Stimulated activated CD8-positive, alpha-beta memory T cell treated with anti-CD3 and anti-CD28 coated beads, Interleukin-7, amount 100 ng/mL, for 4 hours (primary cell): Measurements from ENCODE around the gene PSTPIP2.
A peak's percentile ranks its signal among the peaks of the same experiment; 100 is the strongest.
"Not testable (repeated sequence)": the region's sequence is repeated elsewhere in the genome, so short reads cannot be mapped to it uniquely, and the experiment has no call there.

Experiments
- DNase-seq, 2 donors: peaks; one replicate each; pipeline ENCODE4 v3.0.0-alpha.2; 2020; ENCODE audit warnings: low read depth in 2 of 2

PSTPIP2 gene, protein sequence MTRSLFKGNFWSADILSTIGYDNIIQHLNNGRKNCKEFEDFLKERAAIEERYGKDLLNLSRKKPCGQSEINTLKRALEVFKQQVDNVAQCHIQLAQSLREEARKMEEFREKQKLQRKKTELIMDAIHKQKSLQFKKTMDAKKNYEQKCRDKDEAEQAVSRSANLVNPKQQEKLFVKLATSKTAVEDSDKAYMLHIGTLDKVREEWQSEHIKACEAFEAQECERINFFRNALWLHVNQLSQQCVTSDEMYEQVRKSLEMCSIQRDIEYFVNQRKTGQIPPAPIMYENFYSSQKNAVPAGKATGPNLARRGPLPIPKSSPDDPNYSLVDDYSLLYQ

DNA sequence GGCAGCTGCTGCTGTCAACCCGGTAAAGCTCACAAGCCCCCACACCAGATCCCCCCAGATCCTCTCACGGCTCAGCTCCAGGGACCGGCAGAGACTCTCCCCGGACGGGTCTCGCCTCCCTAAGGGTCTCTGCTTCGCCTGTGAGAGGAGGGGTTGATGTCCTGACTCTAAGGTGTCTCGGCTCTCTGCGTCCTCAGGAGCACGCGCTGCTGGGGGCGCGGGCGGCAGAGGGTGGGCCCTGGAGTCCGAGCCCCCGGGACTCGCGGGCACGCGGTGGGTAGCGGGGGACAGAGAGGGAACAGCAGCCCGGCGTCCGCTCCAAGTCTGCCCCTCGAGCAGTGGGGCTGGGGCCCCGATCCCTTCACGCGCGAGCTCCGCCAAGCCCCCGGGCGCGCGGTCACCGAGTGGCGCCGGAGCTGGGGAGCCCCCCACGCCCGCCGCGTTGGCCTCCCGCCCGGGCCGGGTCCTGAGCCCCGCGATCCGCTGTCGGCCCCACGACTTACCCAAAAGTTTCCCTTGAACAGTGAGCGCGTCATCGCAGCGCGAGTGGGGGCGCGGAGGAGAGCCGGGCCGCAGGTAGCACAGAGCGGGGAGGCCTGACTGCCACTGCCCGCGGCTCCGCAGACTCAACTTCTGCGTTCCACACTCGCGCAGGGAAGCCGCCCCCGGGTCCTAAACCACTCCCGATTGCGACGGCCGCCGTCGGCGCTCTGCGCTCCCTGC is at the start of gene PSTPIP2:
TSS of gene PSTPIP2 (minus strand) at position 608 of the 723 bp plus-strand sequence. CDS start at position 536, 72 bp downstream.
- peak; percentile 36 to 61 for DNase-seq

DNA sequence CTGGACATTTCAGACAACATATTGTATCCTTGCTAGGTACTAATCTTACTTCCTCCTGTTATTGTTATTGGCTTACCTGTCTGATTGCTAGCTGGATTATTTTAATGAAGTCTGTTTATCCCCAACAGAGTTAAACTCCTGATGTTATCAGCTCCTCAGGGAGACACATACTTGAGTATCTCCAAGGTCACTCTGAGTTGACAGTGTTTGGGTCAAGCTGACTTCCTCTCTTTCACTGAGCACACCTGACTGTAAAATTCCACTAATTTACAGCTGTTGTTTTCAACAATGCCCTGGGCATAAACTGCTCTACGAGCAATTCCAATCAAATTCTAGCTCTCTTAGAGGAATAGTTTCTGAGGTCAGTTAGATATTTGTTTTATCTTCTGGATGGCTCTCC is 41.7 kb upstream of the PSTPIP2 start:
- no peak for DNase-seq

DNA sequence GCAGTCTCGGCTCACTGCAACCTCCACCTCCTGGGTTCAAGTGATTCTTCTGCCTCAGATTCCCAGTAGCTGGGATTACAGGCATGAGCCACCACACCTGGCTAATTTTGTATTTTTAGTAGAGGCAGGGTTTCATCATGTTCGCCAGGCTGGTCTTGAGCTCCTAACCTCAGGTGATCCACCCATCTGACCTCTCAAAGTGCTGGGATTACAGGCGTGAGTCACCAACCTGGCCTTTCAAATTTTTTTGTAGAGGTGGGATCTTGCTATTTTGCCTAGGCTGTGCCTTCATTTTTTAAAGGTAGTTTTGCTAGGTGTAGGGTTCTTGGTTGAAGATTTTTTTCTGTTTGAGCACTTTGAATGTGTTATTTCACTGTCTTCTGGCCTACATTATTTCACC is 38.3 kb upstream of the PSTPIP2 start:
- DNase-seq, result no peak

DNA sequence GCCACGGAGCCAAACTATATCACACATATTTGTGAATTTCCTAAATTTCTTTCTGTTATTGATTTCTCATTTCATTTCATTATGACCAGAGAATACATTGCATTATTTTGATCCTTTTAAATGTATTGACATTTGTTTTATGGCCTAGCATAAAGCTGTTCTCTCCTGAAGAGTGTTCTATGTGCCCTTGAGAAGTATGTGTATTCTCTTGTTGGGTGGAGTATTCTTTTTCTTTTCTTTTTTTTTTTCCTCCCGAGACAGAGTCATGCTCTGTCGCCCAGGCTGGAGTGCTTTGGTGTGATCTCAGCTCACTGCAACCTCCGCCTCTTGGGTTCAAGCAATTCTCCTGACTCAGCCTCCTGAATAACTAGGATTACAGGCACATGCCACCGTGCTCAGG is 37.3 kb upstream of the PSTPIP2 start:
- no peak for DNase-seq

DNA sequence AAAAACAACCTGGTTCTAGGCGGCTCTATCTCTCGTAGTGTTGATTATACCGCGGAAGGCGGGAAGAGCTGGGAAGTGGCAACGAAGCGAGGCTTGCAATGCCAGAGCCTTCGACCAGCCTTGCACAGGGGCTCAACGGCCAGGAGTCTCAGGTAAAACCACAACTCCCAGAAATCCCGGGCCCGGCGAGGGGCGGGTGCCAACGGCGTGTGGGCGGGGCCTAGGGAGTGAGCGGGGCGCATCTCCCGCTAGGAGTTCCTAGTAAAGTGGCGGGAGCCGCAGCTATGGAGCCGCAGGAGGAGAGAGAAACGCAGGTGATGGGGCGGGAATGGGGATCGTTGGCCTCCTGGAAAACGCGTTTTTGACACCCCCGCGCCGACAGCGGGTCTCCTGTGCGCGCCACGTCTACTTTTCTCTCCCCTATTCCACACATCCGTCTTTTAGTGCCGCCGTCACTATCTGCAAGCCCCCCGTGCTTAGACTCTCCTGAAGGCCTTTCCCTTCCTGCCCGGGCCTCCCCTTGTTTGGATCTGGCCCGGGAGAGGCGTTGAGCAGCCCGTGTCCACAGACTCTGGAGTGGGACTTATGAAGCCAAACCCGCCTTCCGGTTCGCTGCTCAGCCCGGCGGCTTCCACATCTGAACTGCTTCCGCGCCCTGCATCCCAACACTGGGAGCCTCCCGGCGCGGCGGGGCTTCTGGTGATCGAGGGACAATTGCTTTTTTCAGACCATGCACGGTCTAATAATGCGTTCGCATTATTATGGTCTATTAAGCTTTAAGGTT is 32.3 kb upstream of the PSTPIP2 start, which contains the start of gene HAUS1:
TSS of gene HAUS1 (plus strand) at position 258 of the 784 bp plus-strand sequence. CDS start at position 285, 27 bp downstream.
- DNase-seq, result peak; percentile 67 to 76

DNA sequence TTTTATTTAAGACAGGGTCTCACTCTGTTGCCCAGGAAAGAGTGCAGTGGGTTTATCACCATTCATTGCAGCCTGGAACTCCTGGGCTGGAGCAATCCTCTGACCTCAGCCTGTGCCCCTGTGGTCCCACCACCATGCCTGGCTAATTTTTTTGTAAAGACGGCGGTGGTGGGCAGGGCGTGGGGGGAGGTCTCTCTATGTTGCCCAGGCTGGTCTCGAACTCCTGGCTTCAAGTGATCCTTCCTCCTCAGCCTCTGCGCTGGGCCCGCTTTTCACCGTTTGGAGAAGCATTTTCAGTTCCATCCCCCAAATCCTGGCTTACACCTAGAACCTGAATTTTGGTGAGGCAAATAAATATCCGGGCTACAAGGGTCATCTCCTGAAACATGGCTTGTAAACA is 27.4 kb upstream of the PSTPIP2 start:
- no peak for DNase-seq

DNA sequence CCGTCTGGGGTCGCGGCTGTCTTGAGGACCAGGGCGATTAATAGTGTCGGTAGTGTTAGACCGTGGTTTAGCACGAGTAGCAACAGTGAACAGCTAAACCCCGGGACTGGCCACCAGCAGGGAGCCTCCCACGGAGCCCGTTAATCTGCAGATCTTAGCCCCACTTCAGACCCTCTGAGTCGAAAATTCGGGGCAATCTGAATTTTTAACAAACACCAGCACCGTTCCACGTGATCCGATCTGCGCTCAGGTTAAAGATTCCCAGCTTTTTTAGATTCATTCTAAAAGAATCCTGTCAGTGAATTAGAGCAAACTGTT is 26.5 kb upstream of the PSTPIP2 start:
- no peak for DNase-seq

DNA sequence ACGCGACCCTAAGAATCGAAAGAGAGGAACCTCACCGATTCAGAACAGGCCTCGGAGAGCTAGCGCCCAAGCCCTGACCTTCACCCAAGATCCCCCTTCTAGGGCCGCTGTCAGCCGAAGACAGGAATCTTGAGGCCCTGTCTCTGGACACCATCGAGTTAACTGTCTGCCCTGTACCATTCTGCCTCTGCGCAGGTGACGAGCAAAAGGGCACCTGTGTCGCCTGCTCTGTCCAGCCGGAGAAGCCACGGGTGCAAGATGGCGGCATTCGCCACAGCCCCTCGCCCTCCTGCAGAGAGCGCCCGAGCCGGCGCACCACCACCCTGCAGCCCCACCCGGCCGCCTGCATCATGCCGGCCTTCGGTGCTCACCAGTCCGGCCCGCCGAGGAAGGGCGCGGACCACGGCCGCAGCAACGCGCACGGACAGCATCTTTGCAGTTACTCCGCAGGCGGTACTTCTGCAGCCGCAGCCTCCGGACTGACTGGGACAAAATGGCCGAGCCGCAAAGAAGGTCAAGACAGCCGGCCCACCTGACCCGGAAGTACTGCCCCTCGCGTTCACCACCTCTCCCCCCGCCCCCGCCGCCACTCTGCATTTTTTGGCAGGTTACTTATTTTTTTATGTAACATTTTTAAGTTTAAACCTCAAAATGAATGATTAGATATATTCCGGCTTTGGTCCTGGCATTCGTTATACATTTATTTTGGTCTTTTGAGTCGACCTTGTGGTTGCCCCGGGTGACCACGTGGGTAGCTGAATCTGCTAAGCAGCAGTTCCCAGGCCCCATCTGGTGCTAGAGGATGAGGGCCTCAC is 25.9 kb upstream of the PSTPIP2 start, which contains the start of gene ATP5F1A:
TSS of gene ATP5F1A (minus strand) at position 496 of the 815 bp plus-strand sequence. CDS start at position 431, 65 bp downstream.
- peak; percentile 77 to 78 for DNase-seq

DNA sequence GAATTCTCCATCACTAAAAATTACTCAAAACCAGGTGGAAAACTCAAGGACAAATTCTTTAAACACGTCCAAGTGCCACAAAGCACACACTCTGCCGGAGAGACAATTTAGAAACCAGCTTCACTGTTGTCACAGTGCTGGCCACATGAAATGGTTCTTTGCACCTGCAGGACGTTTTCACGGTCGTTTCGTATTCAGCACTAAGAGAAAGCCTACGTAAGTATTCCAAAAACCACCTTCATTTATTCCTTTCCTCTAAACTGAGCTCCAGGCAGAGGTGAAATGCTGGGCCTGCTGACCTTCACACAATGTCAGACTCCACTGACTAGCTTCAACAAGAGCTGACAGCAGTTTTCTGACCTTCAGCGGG is 25.4 kb upstream of the PSTPIP2 start:
- DNase-seq, result peak in 1 of 2 donors; percentile 2

DNA sequence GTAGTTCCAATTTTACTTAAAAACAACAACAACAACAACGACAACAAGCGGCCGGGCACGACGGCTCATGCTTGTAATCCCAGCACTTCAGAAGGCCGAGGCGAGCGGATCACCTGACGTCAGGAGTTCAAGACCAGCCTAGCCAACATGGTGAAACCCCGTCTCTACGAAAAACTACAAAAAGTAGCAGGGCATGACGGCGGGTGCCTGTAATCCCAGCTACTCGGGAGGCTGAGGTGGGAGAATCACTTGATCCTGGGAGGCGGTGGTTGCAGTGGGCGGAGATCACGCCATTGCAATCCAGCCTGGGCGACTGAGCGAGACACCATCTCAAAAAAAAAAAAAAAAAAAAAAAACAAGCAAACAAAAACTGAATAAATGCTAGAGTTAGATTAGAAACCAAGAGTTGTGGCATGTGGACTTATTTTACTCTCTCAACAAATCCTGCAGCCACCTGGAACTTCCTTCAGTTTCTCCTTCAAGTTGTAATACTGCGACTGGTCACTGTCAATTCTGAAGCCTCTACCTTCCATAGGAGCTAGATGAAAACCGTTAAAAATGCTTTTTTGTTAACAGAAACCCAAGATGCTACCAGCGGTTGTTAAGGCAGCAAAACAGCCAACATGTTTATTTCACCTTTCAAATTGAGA is 24.7 kb upstream of the PSTPIP2 start:
- DNase-seq, result no peak

DNA sequence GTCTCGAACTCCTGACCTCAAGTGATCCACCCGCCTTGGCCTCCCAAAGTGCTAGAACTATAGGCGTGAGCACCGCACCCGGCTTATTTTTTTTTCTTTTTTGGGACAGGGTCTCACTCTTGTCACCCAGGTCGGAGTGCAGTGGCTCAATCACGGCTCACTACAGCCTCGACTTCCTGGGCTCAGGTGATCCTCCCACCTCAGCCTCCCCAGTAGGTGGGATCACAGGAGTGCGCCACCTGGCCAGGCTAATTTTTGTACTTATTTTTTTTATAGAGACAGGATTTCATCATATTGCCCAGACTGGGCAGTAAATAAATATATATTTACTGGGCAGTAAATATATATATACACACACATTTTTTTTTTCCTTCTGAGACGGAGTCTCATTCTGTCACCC is 23.5 kb upstream of the PSTPIP2 start:
- no peak for DNase-seq

DNA sequence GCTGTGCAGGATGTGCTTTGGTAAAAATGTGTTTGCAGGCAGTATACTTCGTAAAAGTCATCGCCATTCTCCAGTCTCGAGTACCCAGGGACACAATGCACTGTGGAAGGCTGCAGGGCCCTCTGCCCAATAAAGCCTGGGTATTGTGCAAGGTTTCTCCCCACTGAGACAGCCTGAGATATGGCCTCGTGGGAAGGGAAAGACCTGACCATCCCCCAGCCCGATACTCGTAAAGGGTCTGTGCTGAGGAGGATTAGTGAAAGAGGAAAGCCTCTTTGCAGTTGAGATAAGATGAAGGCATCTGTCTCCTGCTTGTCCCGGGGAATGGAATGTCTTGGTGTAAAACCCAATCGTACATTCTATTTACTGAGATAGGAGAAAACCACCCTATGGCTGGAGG is 16.4 kb upstream of the PSTPIP2 start:
- DNase-seq, result not testable (repeated sequence)

DNA sequence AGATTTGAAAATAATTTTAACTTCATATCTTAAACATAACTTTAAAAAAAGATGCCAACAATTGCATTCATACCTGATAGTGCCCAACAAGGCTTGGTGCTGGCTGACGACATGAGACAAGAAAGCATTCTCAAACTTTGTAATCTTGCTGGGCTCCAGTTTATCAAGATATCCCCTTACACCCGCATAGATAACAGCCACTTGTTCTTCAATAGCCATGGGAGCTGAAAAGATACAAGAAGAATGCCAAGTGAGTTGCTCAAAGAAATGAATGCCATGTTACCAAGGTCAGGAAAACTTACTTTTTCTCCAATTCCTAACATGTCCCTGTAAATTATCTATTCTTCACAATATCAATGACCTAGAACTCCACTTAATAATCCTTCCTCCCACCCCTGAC is 12.4 kb upstream of the PSTPIP2 start:
- no peak for DNase-seq

DNA sequence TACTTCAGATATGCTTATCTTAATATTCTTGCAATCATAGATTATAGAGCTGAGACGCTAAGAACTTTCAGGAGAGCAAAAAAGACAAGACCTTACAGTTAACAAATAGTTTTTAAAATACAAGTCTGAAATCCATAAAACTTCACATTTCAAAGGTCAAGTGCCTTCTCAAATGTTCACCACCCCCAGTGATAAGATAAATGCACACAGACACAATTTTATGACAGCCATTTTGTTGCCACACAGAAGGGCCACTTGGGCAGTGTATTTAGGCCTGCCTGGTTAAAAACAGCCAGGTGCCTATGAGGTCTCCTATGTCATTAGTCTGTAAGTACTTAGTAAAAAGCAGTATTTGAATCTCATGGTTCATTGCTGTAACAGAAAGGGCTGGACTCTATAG is 8.1 kb upstream of the PSTPIP2 start:
- DNase-seq, result no peak

DNA sequence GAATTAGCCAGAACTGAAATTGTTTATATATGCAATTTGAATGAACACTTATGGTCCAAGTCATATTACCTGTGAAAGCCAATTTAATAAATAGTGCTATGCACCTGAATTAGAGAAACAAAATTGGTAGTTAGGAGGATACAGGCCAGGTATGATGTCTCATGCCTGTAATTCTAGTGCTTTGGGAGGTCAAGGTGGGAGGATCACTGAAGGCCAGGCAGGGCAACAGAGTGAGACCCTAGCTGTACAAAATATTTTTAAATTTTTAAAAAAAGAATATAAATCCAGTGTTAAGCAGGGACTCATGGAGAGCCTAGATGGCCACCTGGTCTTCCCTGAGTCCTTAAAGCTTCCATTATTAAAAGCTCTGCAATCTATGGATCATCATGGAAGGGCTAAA is 7.3 kb upstream of the PSTPIP2 start:
- no peak for DNase-seq

DNA sequence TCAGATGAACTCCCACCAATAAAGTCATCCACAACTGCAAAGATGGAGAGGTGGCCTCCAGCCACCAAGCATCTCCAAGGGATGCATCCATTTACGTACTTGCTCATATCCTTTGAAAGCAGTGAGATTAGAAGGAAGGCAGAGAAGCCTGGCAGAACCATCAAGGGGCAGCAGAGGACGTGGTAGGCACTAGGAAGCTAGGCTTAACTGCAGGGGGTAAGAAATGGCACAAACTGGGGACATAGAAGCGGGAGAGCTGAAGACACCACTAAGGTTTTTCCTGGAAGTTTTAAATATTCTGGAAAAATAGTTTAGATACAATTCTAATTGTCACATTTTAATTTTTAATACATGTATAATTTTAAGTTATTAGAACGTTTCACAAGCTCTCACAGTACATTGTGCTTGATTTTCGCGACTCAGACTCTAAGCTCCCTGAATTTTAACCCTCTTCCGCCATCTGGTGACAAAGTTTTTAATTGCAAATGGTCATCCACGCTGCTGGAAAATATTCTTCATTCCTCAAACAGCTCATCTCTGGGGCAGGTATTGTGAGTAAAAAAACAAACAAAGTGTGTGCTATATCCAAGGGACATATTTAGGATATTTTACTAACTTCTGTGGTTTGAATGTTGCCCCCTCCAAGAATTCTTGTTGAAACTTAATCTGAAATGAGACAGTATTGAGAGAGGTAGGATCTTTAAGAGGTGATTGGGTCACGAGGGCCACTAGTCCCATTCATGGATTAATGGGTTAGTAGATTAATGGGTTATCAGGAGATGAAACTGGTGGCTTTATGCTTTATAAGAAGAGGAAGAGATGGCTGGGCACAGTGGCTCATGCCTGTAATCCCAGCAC is 1.6 kb upstream of the PSTPIP2 start:
- peak in 1 of 2 donors; percentile 34 for DNase-seq

DNA sequence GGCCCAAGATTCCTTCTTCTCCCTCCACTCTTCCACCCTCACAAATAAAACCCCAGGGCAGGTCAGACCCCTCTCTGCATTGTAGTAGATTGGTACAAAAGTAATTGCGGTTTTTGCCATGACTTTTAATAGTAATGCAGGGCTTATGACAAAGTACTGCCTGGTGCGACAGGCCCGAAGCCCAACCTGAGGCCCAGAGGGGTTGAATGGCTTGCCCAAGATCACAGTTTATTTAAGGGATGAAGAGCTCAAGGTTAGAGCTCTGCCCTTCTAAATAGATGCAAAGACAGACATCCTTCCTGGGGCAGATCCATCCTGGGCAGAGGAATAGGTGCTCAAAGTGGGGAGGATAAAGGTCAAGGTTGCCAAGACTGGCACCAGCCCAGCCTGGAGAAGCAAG is 899 bp upstream of the PSTPIP2 start:
- no peak for DNase-seq

DNA sequence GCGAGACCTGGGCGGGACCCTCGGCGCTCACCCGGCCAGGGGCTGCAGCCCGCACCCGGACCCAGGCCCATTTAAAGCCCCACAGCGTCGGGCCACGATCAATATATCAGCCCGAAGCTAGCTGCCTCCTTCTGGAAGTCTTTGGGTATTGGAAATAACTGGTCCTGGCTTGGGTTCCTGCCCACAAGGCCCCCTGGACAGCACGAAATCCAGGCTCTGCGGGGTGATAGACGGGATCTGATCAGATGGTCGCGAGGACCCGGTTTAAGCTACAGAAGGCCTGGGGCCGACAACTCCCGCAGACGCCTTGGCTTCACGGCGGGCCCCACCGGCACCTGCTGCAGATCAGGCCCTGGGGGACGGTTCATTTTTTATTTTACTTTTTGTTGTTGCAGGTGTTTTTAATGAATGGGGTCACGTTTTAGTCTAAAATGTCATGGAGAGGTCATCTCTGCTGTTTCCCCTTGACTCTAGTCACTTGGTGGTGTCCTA is 362 bp upstream of the PSTPIP2 start:
- no peak for DNase-seq

DNA sequence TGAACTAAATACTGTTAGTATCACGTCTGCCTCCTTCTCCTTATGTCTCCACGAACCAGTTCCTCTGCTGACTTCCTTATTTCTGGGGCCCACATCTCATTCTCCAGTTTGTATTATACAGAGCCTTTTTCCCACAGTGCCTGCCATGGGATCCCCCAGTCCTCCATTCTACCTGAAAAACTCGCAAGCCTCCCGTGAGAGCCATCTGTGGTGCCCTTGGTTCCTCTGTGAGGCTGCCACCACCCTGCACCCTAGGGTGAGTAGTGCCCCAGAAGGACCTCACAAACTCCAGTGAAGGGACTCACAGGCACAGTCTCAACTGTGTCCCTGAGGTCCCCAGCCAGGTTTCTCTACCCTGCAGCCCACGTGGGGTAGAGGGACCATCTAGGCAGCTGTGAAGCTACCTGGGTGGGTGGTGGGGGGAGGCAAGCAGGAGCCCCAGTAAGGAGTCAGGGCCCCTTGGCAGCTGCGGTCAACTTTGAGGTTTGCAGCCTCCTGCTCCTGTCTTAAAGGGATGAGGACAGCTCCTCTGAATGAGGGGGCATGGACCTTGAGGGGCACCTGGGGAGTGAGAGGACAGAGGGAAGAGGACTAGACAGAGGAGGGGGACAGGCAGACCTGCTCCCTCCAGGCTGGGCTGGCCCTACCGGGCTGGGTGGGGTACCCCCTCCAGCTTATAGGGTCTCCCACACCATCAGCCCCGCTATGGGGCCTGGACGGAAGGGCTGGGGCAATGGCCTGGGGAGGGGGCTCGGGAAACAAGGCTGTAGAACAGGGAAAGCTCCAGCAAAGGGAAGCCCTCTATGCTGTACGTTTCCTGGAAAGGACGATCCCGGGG is 1.0 kb downstream of the PSTPIP2 start:
- no peak for DNase-seq
